ENCODE results near the gene PXN.

- no peak for TF ChIP-seq GATA3 (IDR thresholded peaks at IDR 0.05; ENCODE audit: low read depth, low read length)
- TF ChIP-seq GATA2 (IDR thresholded peaks at IDR 0.05; ENCODE audit: low read depth, low read length), result no peak
Observed at GRCh38 chr12:120167529-120168095, 97.9 kb downstream of the PXN start.

Data from SH-SY5Y (cell line).